HFF-Myc (cell line): ENCODE results near the gene POLK.
"Not testable (repeated sequence)": the region's sequence is repeated elsewhere in the genome, so short reads cannot be mapped to it uniquely, and the experiment has no call there.

Source experiments
- DNase-seq: peaks from one replicate; pipeline ENCODE4 v3.0.0-alpha.2; 2011; ENCODE audit warnings: low read depth; ENCODE audit errors: extremely low read depth
- H3K4me3 ChIP-seq: replicated peaks from 2 replicates; pipeline ENCODE4 v1.5.1; 2011; ENCODE audit warnings: low read depth, mild to moderate bottlenecking, control low read depth, low read length
- TF ChIP-seq, protein P1 (sequence below): IDR thresholded peaks from 2 replicates; pipeline ENCODE4 v1.5.1; 2012; ENCODE audit warnings: mild to moderate bottlenecking, low read depth, low read length, control low read depth; ENCODE audit errors: missing control alignments

Gene POLK

GRCh38 chr5:75491621-75492020, 20.1 kb upstream of the POLK start:
- no peak overlapping the region for H3K4me3 ChIP-seq
- TF ChIP-seq, protein P1, sequence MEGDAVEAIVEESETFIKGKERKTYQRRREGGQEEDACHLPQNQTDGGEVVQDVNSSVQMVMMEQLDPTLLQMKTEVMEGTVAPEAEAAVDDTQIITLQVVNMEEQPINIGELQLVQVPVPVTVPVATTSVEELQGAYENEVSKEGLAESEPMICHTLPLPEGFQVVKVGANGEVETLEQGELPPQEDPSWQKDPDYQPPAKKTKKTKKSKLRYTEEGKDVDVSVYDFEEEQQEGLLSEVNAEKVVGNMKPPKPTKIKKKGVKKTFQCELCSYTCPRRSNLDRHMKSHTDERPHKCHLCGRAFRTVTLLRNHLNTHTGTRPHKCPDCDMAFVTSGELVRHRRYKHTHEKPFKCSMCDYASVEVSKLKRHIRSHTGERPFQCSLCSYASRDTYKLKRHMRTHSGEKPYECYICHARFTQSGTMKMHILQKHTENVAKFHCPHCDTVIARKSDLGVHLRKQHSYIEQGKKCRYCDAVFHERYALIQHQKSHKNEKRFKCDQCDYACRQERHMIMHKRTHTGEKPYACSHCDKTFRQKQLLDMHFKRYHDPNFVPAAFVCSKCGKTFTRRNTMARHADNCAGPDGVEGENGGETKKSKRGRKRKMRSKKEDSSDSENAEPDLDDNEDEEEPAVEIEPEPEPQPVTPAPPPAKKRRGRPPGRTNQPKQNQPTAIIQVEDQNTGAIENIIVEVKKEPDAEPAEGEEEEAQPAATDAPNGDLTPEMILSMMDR: no peak
- no peak for DNase-seq

GRCh38 chr5:75496026-75496425, 15.7 kb upstream of the POLK start:
- DNase-seq: no peak
- H3K4me3 ChIP-seq: no peak overlapping the region
- TF ChIP-seq, protein P1: no peak

DNA sequence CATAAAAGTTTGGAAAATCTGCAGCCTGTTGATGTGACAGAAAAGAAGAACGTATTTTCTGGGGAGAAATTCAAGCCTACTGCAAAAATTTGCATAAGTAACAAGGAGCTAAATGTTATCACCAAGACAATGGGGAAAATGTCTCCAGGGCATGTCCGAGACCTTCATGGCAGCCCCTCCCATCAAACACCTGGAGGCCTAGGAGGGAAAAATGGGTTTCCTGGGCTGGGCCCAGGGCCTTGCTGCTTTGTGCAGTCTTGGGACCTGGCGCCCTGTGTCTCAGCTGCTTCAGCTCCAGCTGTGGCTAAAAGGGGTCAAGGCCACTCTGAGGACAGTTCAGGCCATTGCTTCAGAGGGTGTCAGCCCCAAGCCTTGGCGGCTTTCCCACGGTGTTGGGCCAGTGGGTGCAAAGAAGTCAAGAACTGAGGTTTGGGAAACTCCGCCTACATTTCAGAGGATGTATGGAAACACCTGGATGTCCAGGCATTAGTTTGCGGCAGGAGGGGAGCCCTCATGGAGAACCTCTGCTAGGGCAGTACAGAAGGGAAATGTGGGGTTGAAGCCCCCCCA, 13.4 kb upstream of the POLK start:
- TF ChIP-seq, protein P1: no peak
- H3K4me3 ChIP-seq: no peak overlapping the region
- no peak for DNase-seq

DNA sequence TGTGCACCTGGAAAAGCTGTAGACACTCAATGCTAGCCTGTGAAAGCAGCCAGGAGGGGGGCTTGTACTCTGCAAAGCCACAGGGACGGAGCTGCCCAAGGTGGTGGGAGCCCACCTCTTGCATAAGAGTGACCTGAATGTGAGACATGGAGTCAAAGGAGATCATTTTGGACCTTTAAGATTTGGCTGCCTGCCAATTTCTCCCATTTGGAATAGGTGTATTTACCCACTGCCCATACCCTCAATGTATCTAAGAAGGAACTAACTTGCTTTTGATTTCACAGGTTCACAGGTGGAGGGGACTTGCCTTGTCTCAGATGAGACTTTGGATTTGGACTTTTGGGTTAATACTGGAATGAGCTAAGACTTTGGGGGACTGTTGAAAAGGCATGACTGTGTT, 12.8 kb upstream of the POLK start:
- not testable (repeated sequence) for H3K4me3 ChIP-seq, DNase-seq

DNA sequence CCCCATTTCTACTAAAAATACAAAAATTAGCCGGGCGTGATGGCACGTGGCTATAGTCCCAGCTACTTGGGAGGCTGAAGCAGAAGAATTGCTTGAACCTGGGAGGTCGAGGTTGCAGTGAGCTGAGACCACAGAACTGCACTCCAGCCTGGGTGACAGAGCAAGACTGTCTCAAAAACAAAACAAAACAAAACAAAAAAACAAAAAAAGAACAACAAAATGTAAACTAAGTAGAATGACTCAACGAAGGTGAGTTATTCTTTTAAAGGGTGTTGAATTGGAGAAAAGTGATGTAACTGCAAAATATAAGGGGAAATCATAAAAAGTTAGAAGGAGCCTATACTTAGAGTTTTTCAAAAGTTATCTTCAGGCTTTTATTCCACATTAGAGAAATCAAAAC, 6.6 kb upstream of the POLK start:
- not testable (repeated sequence) for DNase-seq, H3K4me3 ChIP-seq

DNA sequence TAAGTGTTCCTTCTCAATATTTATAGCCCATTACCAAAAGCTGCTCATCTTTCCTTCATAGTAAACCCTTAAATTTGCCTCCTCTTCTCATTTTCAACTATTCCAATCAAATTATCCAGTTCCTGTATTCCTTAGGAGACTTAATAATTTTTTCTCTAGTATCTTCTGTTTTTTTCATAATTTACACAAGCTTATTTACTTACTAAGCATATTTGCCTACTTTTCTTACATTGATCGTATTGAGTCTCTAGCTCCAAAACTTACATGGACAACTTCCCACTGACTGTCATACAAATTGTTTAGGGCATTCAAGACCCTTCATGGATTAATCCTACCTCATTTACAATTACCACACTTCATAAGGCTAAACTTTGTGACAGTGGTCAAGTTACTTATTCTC, 3.9 kb upstream of the POLK start:
- TF ChIP-seq, protein P1: no peak
- no peak overlapping the region for H3K4me3 ChIP-seq

GRCh38 chr5:75509546-75509945, 2.1 kb upstream of the POLK start:
- TF ChIP-seq, protein P1: no peak
- DNase-seq: no peak
- peak overlapping the region; percentile 72 for H3K4me3 ChIP-seq

More for the DNA sequence above, 3.9 kb upstream of the POLK start:
- no peak for DNase-seq

- DNase-seq: no peak
- TF ChIP-seq, protein P1: no peak
- peak overlapping the region; percentile 72 for H3K4me3 ChIP-seq
Measured at GRCh38 chr5:75509956-75510355, 1.7 kb upstream of the POLK start.
